GM19025 (cell line): Measurements from ENCODE around the gene CTSG.
"Not testable (repeated sequence)": the region's sequence is repeated elsewhere in the genome, so short reads cannot be mapped to it uniquely, and the experiment has no call there.

Experiments
- ATAC-seq: cut with Tn5 transposase; IDR thresholded peaks from one replicate; pipeline ENCODE4 v1.9.1; 2021; ENCODE audit warnings: mild to moderate bottlenecking, low read depth, moderate library complexity; ENCODE audit not compliant: unreplicated experiment

Gene CTSG

GRCh38 chr14:24556756-24557155 is 19.3 kb downstream of the CTSG start:
- ATAC-seq = no peak

- ATAC-seq = not testable (repeated sequence)
Observed at GRCh38 chr14:24549064-24549463, 27.0 kb downstream of the CTSG start.

- no peak for ATAC-seq
Observed at GRCh38 chr14:24542346-24542936, 33.6 kb downstream of the CTSG start.

- no peak for ATAC-seq
Observed at GRCh38 chr14:24535737-24536136, 40.3 kb downstream of the CTSG start.

- no peak for ATAC-seq
Observed at GRCh38 chr14:24534286-24534685, 41.8 kb downstream of the CTSG start.

GRCh38 chr14:24525877-24526620 is 50.0 kb downstream of the CTSG start:
- ATAC-seq = not testable (repeated sequence)
